Uterus (tissue), 4 donors: ENCODE measurements around the gene KRT8. TPM values are rescaled to one million over a fixed set of nuclear protein-coding genes. Genes with fewer than 3 reads are reported as not detected.
"Not testable (repeated sequence)": the region's sequence is repeated elsewhere in the genome, so short reads cannot be mapped to it uniquely, and the experiment has no call there.

Source experiments
- DNase-seq, 2 donors: peaks; one replicate each; pipeline ENCODE4 v3.0.0-alpha.2; 2019 to 2020
- H3K27ac ChIP-seq, 2 donors: fragments of 200-600 bp; sonication (generic); 1 replicate in 1 of 2; 2 replicates in 1 of 2; pipeline ENCODE4 v1.5.1; 2016 to 2018
- H3K27me3 ChIP-seq, 2 donors: fragments of 200-600 bp; sonication (generic); one replicate each; pipeline ENCODE4 v1.5.1; 2018 to 2019; ENCODE audit warnings: control low read depth in 1 of 2
- H3K36me3 ChIP-seq, 2 donors: fragments of 200-600 bp; sonication (generic); one replicate each; pipeline ENCODE4 v1.5.1; 2019; ENCODE audit warnings: control low read depth in 1 of 2
- H3K4me1 ChIP-seq, 2 donors: fragments of 200-600 bp; sonication (generic); one replicate each; pipeline ENCODE4 v1.5.1; 2018 to 2019; ENCODE audit warnings: control low read depth in 1 of 2
- H3K4me3 ChIP-seq, 2 donors: fragments of 200-600 bp; sonication (generic); 1 replicate in 1 of 2; 2 replicates in 1 of 2; pipeline ENCODE4 v1.5.1; 2018 to 2019; ENCODE audit warnings: mild to moderate bottlenecking in 1 of 2
- H3K9me3 ChIP-seq, 2 donors: fragments of 200-600 bp; sonication (generic); one replicate each; pipeline ENCODE4 v1.5.1; 2019; ENCODE audit warnings: control low read depth in 1 of 2
- POLR2A ChIP-seq, 2 donors: fragments of 450-650 bp; IDR thresholded peaks; one replicate each; pipeline ENCODE4 v1.6.1; 2016; ENCODE audit warnings: antibody characterized with exemption in 2 of 2, mild to moderate bottlenecking in 1 of 2, moderate library complexity in 1 of 2
- intact Hi-C: fragments of 100-400 bp; cut with DNase I; formaldehyde crosslinking; loops from one replicate; pipeline ENCODE4 v1.15.1; 2023; ENCODE audit warnings: low total_unique reads
- total RNA-seq, 4 donors: library from RNA; depleted of rRNA in 3 of 4; stranded (reverse); fragments of >200 nt in 3 of 4; gene quantifications; one replicate each; pipeline versions ENCODE4 v1.1.0 to v1.2.4, GENCODE V29; 2014 to 2023
- TF ChIP-seq, protein P1 (sequence below), 4 experiments: fragments of 200-600 bp in 2 of 4; fragments of 450-650 bp in 2 of 4; sonication (generic) in 2 of 4; IDR thresholded peaks; one replicate each; pipeline ENCODE4 v1.5.1; 2016 to 2019; ENCODE audit warnings: antibody characterized with exemption in 4 of 4, mild to moderate bottlenecking in 2 of 4, moderate library complexity in 1 of 4
- donor health status: DM: yes; HTN: yes; CAD: no.

The KRT8 gene
- total RNA-seq, 4 donors from 2014 or later = 9.1 to 46.2 (median 36.5) TPM

- Histone ChIP-seq H3K27me3 (no peaks in the 10 kb centered on the region), H3K4me1 (no peaks in the 10 kb centered on the region), H3K27ac (no peak overlapping the region), H3K36me3 (no peaks in the 10 kb centered on the region), H3K9me3 (no peaks in the 10 kb centered on the region), H3K4me3 (no peak overlapping the region)
- TF ChIP-seq, protein P1, sequence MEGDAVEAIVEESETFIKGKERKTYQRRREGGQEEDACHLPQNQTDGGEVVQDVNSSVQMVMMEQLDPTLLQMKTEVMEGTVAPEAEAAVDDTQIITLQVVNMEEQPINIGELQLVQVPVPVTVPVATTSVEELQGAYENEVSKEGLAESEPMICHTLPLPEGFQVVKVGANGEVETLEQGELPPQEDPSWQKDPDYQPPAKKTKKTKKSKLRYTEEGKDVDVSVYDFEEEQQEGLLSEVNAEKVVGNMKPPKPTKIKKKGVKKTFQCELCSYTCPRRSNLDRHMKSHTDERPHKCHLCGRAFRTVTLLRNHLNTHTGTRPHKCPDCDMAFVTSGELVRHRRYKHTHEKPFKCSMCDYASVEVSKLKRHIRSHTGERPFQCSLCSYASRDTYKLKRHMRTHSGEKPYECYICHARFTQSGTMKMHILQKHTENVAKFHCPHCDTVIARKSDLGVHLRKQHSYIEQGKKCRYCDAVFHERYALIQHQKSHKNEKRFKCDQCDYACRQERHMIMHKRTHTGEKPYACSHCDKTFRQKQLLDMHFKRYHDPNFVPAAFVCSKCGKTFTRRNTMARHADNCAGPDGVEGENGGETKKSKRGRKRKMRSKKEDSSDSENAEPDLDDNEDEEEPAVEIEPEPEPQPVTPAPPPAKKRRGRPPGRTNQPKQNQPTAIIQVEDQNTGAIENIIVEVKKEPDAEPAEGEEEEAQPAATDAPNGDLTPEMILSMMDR (IDR thresholded peaks at IDR 0.05) = no peak
- no peak for TF ChIP-seq POLR2A (IDR thresholded peaks at IDR 0.05)
- intact Hi-C loops = no loop called here
- no peak for DNase-seq
These were observed 47.4 kb downstream of the KRT8 start for GRCh38 chr12:52857500-52857899.

DNA sequence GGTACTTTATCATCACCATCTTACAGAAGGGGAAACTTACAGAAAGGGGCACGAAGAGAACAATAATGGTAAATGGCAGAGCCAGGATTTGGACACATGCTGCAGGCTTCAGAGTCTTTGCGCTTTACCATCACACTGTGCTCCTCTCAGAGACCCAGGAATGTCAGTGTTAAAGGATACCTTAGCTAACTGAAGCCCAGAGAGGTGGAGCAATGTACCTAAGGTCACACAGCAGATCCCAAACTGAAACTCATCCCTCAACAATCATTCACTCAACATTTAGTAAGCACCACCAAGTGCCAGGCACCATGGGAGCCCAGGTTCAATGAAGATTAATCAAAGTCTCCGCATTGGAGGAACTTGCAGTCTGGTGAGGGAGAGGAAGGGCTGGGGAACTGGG lies 48.1 kb downstream of the KRT8 start:
- Histone ChIP-seq H3K36me3 (no peaks in the 10 kb centered on the region), H3K27me3 (no peaks in the 10 kb centered on the region), H3K27ac (no peak overlapping the region), H3K4me3 (no peak overlapping the region), H3K4me1 (no peaks in the 10 kb centered on the region), H3K9me3 (no peaks in the 10 kb centered on the region)
- no peak for DNase-seq
- no peak for TF ChIP-seq POLR2A (IDR thresholded peaks at IDR 0.05)
- TF ChIP-seq, protein P1 (IDR thresholded peaks at IDR 0.05) = no peak
- intact Hi-C loops = no loop called here

- H3K4me3 ChIP-seq, H3K27ac ChIP-seq, DNase-seq, intact Hi-C loops, H3K4me1 ChIP-seq, H3K36me3 ChIP-seq, H3K27me3 ChIP-seq, H3K9me3 ChIP-seq: not testable (repeated sequence)
These were observed 48.8 kb downstream of the KRT8 start for GRCh38 chr12:52856077-52856476.

- Histone ChIP-seq H3K36me3 (no peaks in the 10 kb centered on the region), H3K4me1 (no peaks in the 10 kb centered on the region), H3K9me3 (no peaks in the 10 kb centered on the region), H3K27me3 (no peaks in the 10 kb centered on the region), H3K27ac (no peak overlapping the region), H3K4me3 (no peak overlapping the region)
- intact Hi-C loops = no loop called here
- TF ChIP-seq, protein P1 (IDR thresholded peaks at IDR 0.05) = no peak
- no peak for TF ChIP-seq POLR2A (IDR thresholded peaks at IDR 0.05)
- no peak for DNase-seq
These were observed 53.1 kb downstream of the KRT8 start for GRCh38 chr12:52851787-52852186.

- no peaks in the 10 kb centered on the region for H3K9me3 ChIP-seq
- no peak for TF ChIP-seq POLR2A (IDR thresholded peaks at IDR 0.05)
- TF ChIP-seq, protein P1 (IDR thresholded peaks at IDR 0.05) = no peak
- H3K36me3 ChIP-seq = no peaks in the 10 kb centered on the region
- H3K4me3 ChIP-seq = no peak overlapping the region
- no peaks in the 10 kb centered on the region for H3K4me1 ChIP-seq
- H3K27ac ChIP-seq = no peak overlapping the region
- DNase-seq = no peak
- H3K27me3 ChIP-seq = no peaks in the 10 kb centered on the region
- intact Hi-C loops = no loop called here
These were observed 54.2 kb downstream of the KRT8 start for GRCh38 chr12:52850681-52851080.

DNA sequence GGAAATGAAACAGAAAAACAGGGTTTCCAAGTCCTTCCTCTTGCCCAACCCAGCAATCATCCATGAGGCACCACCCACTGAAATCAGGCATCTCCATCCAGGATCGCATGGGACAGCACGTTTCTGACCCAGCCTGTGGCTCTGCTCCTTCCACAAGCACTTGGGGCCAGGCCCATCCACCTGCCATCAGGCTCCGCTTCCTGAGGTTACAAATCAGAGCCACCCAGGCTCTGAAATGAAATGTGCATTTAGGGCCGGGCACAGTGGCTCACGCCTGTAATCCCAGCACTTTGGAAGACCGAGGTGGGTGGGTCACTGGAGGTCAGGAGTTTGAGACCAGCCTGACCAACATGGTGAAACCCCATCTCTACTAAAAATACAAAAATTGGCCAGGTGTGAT lies 55.4 kb downstream of the KRT8 start:
- intact Hi-C loops = no loop called here
- no peak for DNase-seq
- H3K9me3 ChIP-seq = no peaks in the 10 kb centered on the region
- H3K36me3 ChIP-seq = no peaks in the 10 kb centered on the region
- H3K4me1 ChIP-seq = no peaks in the 10 kb centered on the region
- H3K27ac ChIP-seq = no peak overlapping the region
- no peaks in the 10 kb centered on the region for H3K27me3 ChIP-seq
- no peak overlapping the region for H3K4me3 ChIP-seq
- TF ChIP-seq, protein P1 (IDR thresholded peaks at IDR 0.05) = no peak
- no peak for TF ChIP-seq POLR2A (IDR thresholded peaks at IDR 0.05)
